Superior temporal gyrus (tissue), 1 donor: ENCODE results near the gene CHCHD3.
A peak's percentile ranks its signal among the peaks of the same experiment; 100 is the strongest.

ENCODE experiments used
- DNase-seq: peaks from one replicate; pipeline ENCODE4 v3.0.0-alpha.2; 2016; ENCODE audit errors: extremely low spot score

CHCHD3 gene

GRCh38 chr7:132773527-132773956 is 308.3 kb downstream of the CHCHD3 start:
- DNase-seq: no peak

GRCh38 chr7:132771301-132771730 is 310.6 kb downstream of the CHCHD3 start:
- no peak for DNase-seq

- DNase-seq: no peak
Observed at GRCh38 chr7:132770055-132770454, 311.8 kb downstream of the CHCHD3 start.

- DNase-seq: no peak
Observed at GRCh38 chr7:132769280-132769679, 312.6 kb downstream of the CHCHD3 start.

- DNase-seq: no peak
Observed at GRCh38 chr7:132768099-132768498, 313.8 kb downstream of the CHCHD3 start.

GRCh38 chr7:132767378-132767777 is 314.5 kb downstream of the CHCHD3 start:
- no peak for DNase-seq

GRCh38 chr7:132766660-132767059 is 315.2 kb downstream of the CHCHD3 start:
- no peak for DNase-seq

GRCh38 chr7:132765861-132766260 is 316.0 kb downstream of the CHCHD3 start:
- no peak for DNase-seq

- DNase-seq: no peak
Observed at GRCh38 chr7:132764762-132765161, 317.1 kb downstream of the CHCHD3 start.

- no peak for DNase-seq
Observed at GRCh38 chr7:132760866-132761265, 321.0 kb downstream of the CHCHD3 start.

- DNase-seq: no peak
Observed at GRCh38 chr7:132760244-132760623, 321.7 kb downstream of the CHCHD3 start.

- no peak for DNase-seq
Observed at GRCh38 chr7:132759482-132760243, 322.2 kb downstream of the CHCHD3 start.

GRCh38 chr7:132758986-132759385 is 322.9 kb downstream of the CHCHD3 start:
- no peak for DNase-seq

GRCh38 chr7:132757783-132758182 is 324.1 kb downstream of the CHCHD3 start:
- DNase-seq: no peak

- no peak for DNase-seq
Observed at GRCh38 chr7:132756484-132756990, 325.4 kb downstream of the CHCHD3 start.

GRCh38 chr7:132755538-132756483 is 326.1 kb downstream of the CHCHD3 start:
- DNase-seq: peak; percentile 91

GRCh38 chr7:132752431-132752830 is 329.5 kb downstream of the CHCHD3 start:
- DNase-seq: no peak

- DNase-seq: no peak
Observed at GRCh38 chr7:132751244-132751647, 330.6 kb downstream of the CHCHD3 start.

GRCh38 chr7:132750530-132751217 is 331.2 kb downstream of the CHCHD3 start:
- peak; percentile 46 for DNase-seq

GRCh38 chr7:132750096-132750495 is 331.8 kb downstream of the CHCHD3 start:
- DNase-seq: peak; percentile 77

- no peak for DNase-seq
Observed at GRCh38 chr7:132745510-132745909, 336.4 kb downstream of the CHCHD3 start.

- DNase-seq: no peak
Observed at GRCh38 chr7:132743974-132744373, 337.9 kb downstream of the CHCHD3 start.
